HepG2 (cell line): ENCODE data around the gene PDIK1L. TPM values are rescaled to one million over a fixed set of nuclear protein-coding genes. Genes with fewer than 3 reads are reported as not detected.
A peak's percentile ranks its signal among the peaks of the same experiment; 100 is the strongest.

Experiments used
- EP300 ChIP-seq, 3 experiments: sonication (generic) in 1 of 3; formaldehyde crosslinking in 1 of 3; IDR thresholded peaks; 2 replicates each; pipeline versions ENCODE4 v1.5.1 to v1.6.1; 2011 to 2020; ENCODE audit warnings: low read depth in 2 of 3, low read length in 2 of 3, borderline replicate concordance in 1 of 3, improper control_type of control experiment in 1 of 3, mild to moderate bottlenecking in 1 of 3, missing genetic modification reagents in 1 of 3, moderate library complexity in 1 of 3
- FOXK2 ChIP-seq: fragments of 450-650 bp; IDR thresholded peaks from 2 replicates; pipeline ENCODE4 v1.6.1; 2016
- FOXM1 ChIP-seq: sonication (generic); formaldehyde crosslinking; IDR thresholded peaks from 2 replicates; pipeline ENCODE4 v1.5.0; 2020; ENCODE audit warnings: missing genetic modification reagents
- ISL2 ChIP-seq: sonication (generic); formaldehyde crosslinking; IDR thresholded peaks from 2 replicates; pipeline ENCODE4 v1.5.0; 2020; ENCODE audit warnings: missing genetic modification reagents
- POLR2AphosphoS5 ChIP-seq: IDR thresholded peaks from 2 replicates; pipeline ENCODE4 v1.6.1; 2012; ENCODE audit warnings: low read depth, low read length
- XRCC5 ChIP-seq: fragments of 200-400 bp; formaldehyde crosslinking; optimal IDR thresholded peaks from 2 replicates; pipeline ENCODE3; 2017; ENCODE audit warnings: mild to moderate bottlenecking, low read length
- ZKSCAN5 ChIP-seq: sonication (generic); formaldehyde crosslinking; IDR thresholded peaks from 2 replicates; pipeline ENCODE4 v1.5.1; 2020; ENCODE audit warnings: mild to moderate bottlenecking, missing genetic modification reagents
- ZNF335 ChIP-seq: sonication (generic); formaldehyde crosslinking; IDR thresholded peaks from 2 replicates; pipeline ENCODE4 v1.4.0; 2020; ENCODE audit warnings: missing genetic modification reagents
- ZZZ3 ChIP-seq: sonication (generic); formaldehyde crosslinking; IDR thresholded peaks from 2 replicates; pipeline ENCODE4 v1.4.0; 2020; ENCODE audit warnings: missing genetic modification reagents, mild to moderate bottlenecking, borderline replicate concordance
- polyA plus RNA-seq, 8 experiments: library from polyadenylated mRNA; depleted of rRNA in 3 of 8; stranded (reverse) in 7 of 8; unstranded in 1 of 8; fragments of >200 nt; fragmentation: Illumina TruSeq in 4 of 8; extraction: Trizol in 4 of 8; gene quantifications; 2 replicates each; pipeline versions ENCODE4 v1.2.1 to v1.2.3, GENCODE V29; 2011 to 2016; ENCODE audit warnings: low read depth in 4 of 8, missing spikeins in 1 of 8, mixed read lengths in 1 of 8; ENCODE audit not compliant: insufficient read depth in 1 of 8
- total RNA-seq, 5 experiments: library from RNA; depleted of rRNA; stranded (reverse); fragments of >200 nt; fragmentation: Illumina TruSeq; extraction: Trizol; gene quantifications; 2 replicates each; pipeline ENCODE4 v1.2.3, GENCODE V29; 2016; ENCODE audit warnings: low read depth in 1 of 5
- TF ChIP-seq, protein P1 (sequence below): sonication (generic); formaldehyde crosslinking; IDR thresholded peaks from 2 replicates; pipeline ENCODE4 v1.4.0; 2020; ENCODE audit warnings: missing genetic modification reagents
- TF ChIP-seq, protein P2 (sequence below): sonication (generic); formaldehyde crosslinking; IDR thresholded peaks from 2 replicates; pipeline ENCODE4 v1.4.0; 2020; ENCODE audit warnings: missing genetic modification reagents, borderline replicate concordance
- TF ChIP-seq, protein P3 (sequence below): sonication (generic); formaldehyde crosslinking; IDR thresholded peaks from 2 replicates; pipeline ENCODE4 v1.5.1; 2020; ENCODE audit warnings: missing genetic modification reagents, mild to moderate bottlenecking, borderline replicate concordance
- TF ChIP-seq, protein P4 (sequence below): sonication (generic); formaldehyde crosslinking; IDR thresholded peaks from 2 replicates; pipeline ENCODE4 v1.5.0; 2020; ENCODE audit warnings: mild to moderate bottlenecking, missing genetic modification reagents, moderate library complexity
- TF ChIP-seq, protein P5 (sequence below): sonication (generic); formaldehyde crosslinking; IDR thresholded peaks from 2 replicates; pipeline ENCODE4 v1.4.0; 2020; ENCODE audit warnings: missing genetic modification reagents, borderline replicate concordance
- TF ChIP-seq, protein P6 (sequence below): sonication (generic); formaldehyde crosslinking; IDR thresholded peaks from 2 replicates; pipeline ENCODE4 v1.5.0; 2020; ENCODE audit warnings: mild to moderate bottlenecking, missing genetic modification reagents

PDIK1L gene
- total and polyA plus RNA-seq, 2 of the 13 experiments (the other 11 are each of a cell fraction or from before 2014, with no cell fraction given): 1.9 to 4.6 TPM

DNA sequence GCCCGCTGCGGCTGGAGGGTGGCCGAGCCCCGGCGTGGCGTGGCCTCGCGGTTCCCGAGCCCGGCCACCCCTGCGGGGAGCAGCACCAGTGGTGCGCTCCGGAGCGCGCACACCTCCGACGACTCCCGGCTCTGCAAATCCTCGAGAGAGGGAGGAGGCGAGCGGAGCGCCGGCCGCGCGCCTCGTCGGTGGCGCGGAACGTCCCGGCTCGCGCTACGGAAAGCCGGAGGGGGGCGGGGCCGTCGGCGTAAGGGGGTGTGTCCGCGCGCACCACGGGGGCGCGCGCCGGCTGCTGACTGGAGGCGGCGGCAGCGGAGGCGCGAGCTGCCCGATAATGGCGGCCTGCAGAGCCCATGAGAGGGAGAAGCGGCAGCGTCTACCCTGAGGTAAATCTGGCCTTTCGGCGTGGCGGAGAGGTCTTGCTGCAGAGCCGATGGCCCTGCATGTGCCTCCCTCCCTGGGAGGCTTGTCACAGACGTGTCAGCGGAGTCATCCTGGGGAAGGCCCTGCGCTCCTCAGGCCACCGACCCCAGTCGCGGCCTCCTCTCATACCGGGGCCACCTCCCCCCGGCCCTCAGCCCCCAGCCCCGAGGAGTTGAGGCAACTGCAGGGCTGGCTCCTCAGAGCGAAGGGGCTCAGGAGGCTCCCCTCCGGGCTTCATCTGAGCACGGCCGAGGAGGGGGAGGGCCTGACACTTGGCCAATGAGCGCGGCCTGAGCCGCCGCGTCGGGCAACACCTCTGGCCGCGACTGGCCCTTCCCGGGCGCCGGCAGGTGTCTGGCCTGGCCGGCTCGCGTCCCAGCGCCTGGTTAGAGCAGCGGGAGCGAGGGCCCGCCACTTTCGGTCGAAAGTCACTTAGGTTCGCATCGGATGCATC, at the start of gene PDIK1L (continued):
- TF ChIP-seq, protein P1, sequence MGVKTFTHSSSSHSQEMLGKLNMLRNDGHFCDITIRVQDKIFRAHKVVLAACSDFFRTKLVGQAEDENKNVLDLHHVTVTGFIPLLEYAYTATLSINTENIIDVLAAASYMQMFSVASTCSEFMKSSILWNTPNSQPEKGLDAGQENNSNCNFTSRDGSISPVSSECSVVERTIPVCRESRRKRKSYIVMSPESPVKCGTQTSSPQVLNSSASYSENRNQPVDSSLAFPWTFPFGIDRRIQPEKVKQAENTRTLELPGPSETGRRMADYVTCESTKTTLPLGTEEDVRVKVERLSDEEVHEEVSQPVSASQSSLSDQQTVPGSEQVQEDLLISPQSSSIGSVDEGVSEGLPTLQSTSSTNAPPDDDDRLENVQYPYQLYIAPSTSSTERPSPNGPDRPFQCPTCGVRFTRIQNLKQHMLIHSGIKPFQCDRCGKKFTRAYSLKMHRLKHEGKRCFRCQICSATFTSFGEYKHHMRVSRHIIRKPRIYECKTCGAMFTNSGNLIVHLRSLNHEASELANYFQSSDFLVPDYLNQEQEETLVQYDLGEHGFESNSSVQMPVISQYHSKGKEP (CRISPR knock-in tag): 0 out of 2 replicates have a peak, but pooled peaks have one; percentile 10
- TF ChIP-seq, protein P2, sequence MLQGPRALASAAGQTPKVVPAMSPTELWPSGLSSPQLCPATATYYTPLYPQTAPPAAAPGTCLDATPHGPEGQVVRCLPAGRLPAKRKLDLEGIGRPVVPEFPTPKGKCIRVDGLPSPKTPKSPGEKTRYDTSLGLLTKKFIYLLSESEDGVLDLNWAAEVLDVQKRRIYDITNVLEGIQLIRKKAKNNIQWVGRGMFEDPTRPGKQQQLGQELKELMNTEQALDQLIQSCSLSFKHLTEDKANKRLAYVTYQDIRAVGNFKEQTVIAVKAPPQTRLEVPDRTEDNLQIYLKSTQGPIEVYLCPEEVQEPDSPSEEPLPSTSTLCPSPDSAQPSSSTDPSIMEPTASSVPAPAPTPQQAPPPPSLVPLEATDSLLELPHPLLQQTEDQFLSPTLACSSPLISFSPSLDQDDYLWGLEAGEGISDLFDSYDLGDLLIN (CRISPR knock-in tag): 0 out of 2 replicates have a peak, but pooled peaks have one; percentile 57
- TF ChIP-seq, protein P3, sequence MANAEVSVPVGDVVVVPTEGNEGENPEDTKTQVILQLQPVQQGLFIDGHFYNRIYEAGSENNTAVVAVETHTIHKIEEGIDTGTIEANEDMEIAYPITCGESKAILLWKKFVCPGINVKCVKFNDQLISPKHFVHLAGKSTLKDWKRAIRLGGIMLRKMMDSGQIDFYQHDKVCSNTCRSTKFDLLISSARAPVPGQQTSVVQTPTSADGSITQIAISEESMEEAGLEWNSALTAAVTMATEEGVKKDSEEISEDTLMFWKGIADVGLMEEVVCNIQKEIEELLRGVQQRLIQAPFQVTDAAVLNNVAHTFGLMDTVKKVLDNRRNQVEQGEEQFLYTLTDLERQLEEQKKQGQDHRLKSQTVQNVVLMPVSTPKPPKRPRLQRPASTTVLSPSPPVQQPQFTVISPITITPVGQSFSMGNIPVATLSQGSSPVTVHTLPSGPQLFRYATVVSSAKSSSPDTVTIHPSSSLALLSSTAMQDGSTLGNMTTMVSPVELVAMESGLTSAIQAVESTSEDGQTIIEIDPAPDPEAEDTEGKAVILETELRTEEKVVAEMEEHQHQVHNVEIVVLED: peak; percentile 90
- TF ChIP-seq, protein P4, sequence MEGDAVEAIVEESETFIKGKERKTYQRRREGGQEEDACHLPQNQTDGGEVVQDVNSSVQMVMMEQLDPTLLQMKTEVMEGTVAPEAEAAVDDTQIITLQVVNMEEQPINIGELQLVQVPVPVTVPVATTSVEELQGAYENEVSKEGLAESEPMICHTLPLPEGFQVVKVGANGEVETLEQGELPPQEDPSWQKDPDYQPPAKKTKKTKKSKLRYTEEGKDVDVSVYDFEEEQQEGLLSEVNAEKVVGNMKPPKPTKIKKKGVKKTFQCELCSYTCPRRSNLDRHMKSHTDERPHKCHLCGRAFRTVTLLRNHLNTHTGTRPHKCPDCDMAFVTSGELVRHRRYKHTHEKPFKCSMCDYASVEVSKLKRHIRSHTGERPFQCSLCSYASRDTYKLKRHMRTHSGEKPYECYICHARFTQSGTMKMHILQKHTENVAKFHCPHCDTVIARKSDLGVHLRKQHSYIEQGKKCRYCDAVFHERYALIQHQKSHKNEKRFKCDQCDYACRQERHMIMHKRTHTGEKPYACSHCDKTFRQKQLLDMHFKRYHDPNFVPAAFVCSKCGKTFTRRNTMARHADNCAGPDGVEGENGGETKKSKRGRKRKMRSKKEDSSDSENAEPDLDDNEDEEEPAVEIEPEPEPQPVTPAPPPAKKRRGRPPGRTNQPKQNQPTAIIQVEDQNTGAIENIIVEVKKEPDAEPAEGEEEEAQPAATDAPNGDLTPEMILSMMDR: no peak
- no peak for TF ChIP-seq EP300 (IDR thresholded peaks at IDR 0.05; ENCODE audit: low read depth in 2 of 2, low read length in 2 of 2)
- no peak for TF ChIP-seq EP300 (CRISPR knock-in tag; IDR thresholded peaks at IDR 0.05; ENCODE audit: borderline replicate concordance)
- no peak for TF ChIP-seq XRCC5
- TF ChIP-seq ZKSCAN5 (CRISPR knock-in tag): no peak
- no peak for TF ChIP-seq ZZZ3
- no peak; the same call in 1 of the 2 replicates for TF ChIP-seq ISL2 (CRISPR knock-in tag)
- TF ChIP-seq FOXM1 (CRISPR knock-in tag): no peak
- TF ChIP-seq POLR2AphosphoS5: peak; percentile 56
- TF ChIP-seq, protein P5, sequence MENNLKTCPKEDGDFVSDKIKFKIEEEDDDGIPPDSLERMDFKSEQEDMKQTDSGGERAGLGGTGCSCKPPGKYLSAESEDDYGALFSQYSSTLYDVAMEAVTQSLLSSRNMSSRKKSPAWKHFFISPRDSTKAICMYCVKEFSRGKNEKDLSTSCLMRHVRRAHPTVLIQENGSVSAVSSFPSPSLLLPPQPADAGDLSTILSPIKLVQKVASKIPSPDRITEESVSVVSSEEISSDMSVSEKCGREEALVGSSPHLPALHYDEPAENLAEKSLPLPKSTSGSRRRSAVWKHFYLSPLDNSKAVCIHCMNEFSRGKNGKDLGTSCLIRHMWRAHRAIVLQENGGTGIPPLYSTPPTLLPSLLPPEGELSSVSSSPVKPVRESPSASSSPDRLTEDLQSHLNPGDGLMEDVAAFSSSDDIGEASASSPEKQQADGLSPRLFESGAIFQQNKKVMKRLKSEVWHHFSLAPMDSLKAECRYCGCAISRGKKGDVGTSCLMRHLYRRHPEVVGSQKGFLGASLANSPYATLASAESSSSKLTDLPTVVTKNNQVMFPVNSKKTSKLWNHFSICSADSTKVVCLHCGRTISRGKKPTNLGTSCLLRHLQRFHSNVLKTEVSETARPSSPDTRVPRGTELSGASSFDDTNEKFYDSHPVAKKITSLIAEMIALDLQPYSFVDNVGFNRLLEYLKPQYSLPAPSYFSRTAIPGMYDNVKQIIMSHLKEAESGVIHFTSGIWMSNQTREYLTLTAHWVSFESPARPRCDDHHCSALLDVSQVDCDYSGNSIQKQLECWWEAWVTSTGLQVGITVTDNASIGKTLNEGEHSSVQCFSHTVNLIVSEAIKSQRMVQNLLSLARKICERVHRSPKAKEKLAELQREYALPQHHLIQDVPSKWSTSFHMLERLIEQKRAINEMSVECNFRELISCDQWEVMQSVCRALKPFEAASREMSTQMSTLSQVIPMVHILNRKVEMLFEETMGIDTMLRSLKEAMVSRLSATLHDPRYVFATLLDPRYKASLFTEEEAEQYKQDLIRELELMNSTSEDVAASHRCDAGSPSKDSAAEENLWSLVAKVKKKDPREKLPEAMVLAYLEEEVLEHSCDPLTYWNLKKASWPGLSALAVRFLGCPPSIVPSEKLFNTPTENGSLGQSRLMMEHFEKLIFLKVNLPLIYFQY (CRISPR knock-in tag): no peak
- no peak for TF ChIP-seq ZNF335 (CRISPR knock-in tag)
- no peak for TF ChIP-seq FOXK2
- TF ChIP-seq, protein P6, sequence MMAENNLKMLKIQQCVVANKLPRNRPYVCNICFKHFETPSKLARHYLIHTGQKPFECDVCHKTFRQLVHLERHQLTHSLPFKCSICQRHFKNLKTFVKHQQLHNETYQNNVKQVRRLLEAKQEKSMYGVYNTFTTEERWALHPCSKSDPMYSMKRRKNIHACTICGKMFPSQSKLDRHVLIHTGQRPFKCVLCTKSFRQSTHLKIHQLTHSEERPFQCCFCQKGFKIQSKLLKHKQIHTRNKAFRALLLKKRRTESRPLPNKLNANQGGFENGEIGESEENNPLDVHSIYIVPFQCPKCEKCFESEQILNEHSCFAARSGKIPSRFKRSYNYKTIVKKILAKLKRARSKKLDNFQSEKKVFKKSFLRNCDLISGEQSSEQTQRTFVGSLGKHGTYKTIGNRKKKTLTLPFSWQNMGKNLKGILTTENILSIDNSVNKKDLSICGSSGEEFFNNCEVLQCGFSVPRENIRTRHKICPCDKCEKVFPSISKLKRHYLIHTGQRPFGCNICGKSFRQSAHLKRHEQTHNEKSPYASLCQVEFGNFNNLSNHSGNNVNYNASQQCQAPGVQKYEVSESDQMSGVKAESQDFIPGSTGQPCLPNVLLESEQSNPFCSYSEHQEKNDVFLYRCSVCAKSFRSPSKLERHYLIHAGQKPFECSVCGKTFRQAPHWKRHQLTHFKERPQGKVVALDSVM (CRISPR knock-in tag): no peak
